ENCODE measurements around the gene ADAP1. TPM values are rescaled to one million over a fixed set of nuclear protein-coding genes. Genes with fewer than 3 reads are reported as not detected.

ADAP1 gene
- total and polyA plus RNA-seq, 2 of the 13 experiments (the other 11 are each of a cell fraction or from before 2014, with no cell fraction given): 10.5 to 24.6 TPM

DNA sequence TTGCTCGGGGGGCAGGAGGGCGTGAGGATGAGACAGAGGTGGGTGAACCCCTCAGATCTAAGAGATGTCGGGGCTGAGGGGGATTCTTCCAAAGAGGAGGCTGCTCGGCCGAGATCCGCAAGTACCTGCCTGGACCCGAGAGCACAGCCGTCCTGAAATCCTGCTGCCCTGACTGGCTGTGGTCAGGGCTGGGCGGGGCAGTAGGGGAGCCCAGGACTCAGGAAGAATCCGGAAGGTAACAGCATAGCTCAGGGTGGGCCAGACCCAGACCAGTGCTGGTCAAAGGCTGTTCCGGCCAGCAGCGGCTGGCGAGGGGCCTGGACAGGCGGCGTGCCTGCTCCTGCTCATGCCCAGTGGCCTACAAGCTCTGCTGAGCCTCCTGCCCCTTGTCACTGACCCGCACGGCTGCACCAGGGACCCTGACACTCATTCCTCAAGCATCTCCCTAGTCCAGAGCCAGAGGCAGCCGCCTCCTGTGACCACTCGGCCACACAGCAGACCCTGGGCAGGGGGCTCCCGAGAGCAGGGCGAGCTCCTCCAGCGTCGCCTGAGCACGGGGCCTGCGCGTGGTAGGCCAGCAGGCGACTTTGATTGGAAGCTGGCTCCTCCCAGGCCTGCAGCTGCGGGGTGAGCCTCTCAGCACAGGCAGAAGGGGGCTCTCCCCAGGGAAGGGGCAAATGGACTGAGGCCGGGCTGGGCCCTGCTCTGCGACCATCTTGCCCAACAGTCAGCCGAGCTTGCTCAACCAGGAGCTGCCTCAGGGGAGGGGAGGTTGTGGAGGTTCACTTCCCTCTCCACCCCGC is 3.1 kb upstream of the ADAP1 start (continued):
- TF ChIP-seq, protein P1, sequence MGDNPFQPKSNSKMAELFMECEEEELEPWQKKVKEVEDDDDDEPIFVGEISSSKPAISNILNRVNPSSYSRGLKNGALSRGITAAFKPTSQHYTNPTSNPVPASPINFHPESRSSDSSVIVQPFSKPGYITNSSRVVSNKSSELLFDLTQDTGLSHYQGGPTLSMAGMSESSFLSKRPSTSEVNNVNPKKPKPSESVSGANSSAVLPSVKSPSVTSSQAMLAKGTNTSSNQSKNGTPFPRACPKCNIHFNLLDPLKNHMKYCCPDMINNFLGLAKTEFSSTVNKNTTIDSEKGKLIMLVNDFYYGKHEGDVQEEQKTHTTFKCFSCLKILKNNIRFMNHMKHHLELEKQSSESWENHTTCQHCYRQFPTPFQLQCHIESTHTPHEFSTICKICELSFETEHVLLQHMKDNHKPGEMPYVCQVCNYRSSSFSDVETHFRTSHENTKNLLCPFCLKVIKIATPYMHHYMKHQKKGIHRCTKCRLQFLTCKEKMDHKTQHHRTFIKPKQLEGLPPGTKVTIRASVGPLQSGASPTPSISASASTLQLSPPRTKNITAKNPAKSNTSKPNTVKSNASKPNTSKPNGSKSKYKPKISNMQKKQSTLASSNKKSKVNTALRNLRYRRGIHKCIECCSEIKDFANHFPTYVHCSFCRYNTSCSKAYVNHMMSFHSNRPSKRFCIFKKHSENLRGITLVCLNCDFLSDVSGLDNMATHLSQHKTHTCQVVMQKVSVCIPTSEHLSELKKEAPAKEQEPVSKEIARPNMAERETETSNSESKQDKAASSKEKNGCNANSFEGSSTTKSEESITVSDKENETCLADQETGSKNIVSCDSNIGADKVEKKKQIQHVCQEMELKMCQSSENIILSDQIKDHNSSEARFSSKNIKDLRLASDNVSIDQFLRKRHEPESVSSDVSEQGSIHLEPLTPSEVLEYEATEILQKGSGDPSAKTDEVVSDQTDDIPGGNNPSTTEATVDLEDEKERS (CRISPR knock-in tag; IDR thresholded peaks at IDR 0.05): 0 out of 2 replicates have a peak, but pooled peaks have one; percentile 82
- no peak; the same call in 1 of the 2 replicates for TF ChIP-seq MEIS2 (CRISPR knock-in tag; IDR thresholded peaks at IDR 0.05)
- TF ChIP-seq ZNF256 (CRISPR knock-in tag; conservative IDR thresholded peaks at IDR 0.05): peak; percentile 94; the same call in 1 of the 2 replicates
- TF ChIP-seq ZBTB2 (CRISPR knock-in tag; IDR thresholded peaks at IDR 0.05; ENCODE audit: low read depth): no peak
- TF ChIP-seq, protein P2, sequence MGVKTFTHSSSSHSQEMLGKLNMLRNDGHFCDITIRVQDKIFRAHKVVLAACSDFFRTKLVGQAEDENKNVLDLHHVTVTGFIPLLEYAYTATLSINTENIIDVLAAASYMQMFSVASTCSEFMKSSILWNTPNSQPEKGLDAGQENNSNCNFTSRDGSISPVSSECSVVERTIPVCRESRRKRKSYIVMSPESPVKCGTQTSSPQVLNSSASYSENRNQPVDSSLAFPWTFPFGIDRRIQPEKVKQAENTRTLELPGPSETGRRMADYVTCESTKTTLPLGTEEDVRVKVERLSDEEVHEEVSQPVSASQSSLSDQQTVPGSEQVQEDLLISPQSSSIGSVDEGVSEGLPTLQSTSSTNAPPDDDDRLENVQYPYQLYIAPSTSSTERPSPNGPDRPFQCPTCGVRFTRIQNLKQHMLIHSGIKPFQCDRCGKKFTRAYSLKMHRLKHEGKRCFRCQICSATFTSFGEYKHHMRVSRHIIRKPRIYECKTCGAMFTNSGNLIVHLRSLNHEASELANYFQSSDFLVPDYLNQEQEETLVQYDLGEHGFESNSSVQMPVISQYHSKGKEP (CRISPR knock-in tag; IDR thresholded peaks at IDR 0.05): no peak
- peak; percentile 86; the same call in 1 of the 2 replicates for TF ChIP-seq MEIS1 (CRISPR knock-in tag; IDR thresholded peaks at IDR 0.05; ENCODE audit: borderline replicate concordance)
- peak; percentile 71 for TF ChIP-seq AHR (CRISPR knock-in tag; IDR thresholded peaks at IDR 0.05)
- TF ChIP-seq SRSF9 (IDR thresholded peaks at IDR 0.05; ENCODE audit: borderline replicate concordance, insufficient read depth, low read depth, low read length, poor library complexity, severe bottlenecking): no peak
- TF ChIP-seq, protein P3, sequence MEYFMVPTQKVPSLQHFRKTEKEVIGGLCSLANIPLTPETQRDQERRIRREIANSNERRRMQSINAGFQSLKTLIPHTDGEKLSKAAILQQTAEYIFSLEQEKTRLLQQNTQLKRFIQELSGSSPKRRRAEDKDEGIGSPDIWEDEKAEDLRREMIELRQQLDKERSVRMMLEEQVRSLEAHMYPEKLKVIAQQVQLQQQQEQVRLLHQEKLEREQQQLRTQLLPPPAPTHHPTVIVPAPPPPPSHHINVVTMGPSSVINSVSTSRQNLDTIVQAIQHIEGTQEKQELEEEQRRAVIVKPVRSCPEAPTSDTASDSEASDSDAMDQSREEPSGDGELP (IDR thresholded peaks at IDR 0.05; ENCODE audit: borderline replicate concordance, low read depth): peak; percentile 50
- TF ChIP-seq CSRNP2 (CRISPR knock-in tag; conservative IDR thresholded peaks at IDR 0.05; ENCODE audit: low read depth): no peak
- TF ChIP-seq ZNF652 (CRISPR knock-in tag; IDR thresholded peaks at IDR 0.05; ENCODE audit: borderline replicate concordance, low read depth): no peak; the same call in 1 of the 2 replicates
- TF ChIP-seq ZNF7 (CRISPR knock-in tag; IDR thresholded peaks at IDR 0.05): peak; percentile 55; the same call in 1 of the 2 replicates
- peak; percentile 85 for TF ChIP-seq ZNF292 (CRISPR knock-in tag; IDR thresholded peaks at IDR 0.05; ENCODE audit: borderline replicate concordance, low read depth)
- TF ChIP-seq ZNF770 (CRISPR knock-in tag; IDR thresholded peaks at IDR 0.05): peak; percentile 70
- TF ChIP-seq CBFB (CRISPR knock-in tag; IDR thresholded peaks at IDR 0.05): no peak
- TF ChIP-seq PPARG (CRISPR knock-in tag; conservative IDR thresholded peaks at IDR 0.05): 0 out of 2 replicates have a peak, but pooled peaks have one; percentile 33
- TF ChIP-seq SMARCC2 (IDR thresholded peaks at IDR 0.05): no peak
